Stimulated activated CD8-positive, alpha-beta memory T cell treated with anti-CD3 and anti-CD28 coated beads, Interleukin-2, amount 100 ng/mL, for 48 hours (primary cell): ENCODE measurements around the gene FAM187B.
"Not testable (repeated sequence)": the region's sequence is repeated elsewhere in the genome, so short reads cannot be mapped to it uniquely, and the experiment has no call there.

ENCODE experiments used
- DNase-seq, 2 donors: peaks; one replicate each; pipeline ENCODE4 v3.0.0-alpha.2; 2020; ENCODE audit warnings: low read depth in 2 of 2

FAM187B gene

DNA sequence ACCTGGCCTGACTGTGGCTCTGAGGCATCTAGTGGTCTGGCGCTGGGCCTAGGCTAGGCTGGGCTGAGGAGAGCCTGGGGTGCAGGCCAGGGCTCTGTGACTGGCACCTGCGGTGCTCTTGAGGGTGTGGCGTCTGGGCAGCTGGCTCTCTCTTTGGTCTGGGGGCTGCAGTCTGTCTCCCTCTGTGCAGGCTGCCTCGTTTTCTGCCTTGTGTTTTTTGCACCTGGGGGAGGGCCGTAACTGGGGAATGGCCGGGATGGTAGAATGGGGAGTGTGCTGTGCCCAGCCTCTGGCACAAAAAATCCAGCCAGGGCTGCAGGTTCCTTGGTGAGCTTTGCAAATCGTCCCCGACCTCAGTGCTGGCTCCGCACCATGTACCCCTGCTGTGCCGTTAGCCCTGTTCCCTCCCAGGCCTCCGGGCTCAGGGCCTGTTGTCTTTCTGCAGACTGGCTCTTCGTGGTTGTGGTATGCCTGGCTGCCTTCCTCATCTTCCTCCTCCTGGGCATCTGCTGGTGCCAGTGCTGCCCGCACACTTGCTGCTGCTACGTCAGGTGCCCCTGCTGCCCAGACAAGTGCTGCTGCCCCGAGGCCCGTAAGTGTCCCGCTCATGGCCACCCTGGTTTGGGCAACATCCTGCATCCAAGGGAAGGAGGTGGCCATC, 33.7 kb upstream of the FAM187B start:
- DNase-seq, result no peak

DNA sequence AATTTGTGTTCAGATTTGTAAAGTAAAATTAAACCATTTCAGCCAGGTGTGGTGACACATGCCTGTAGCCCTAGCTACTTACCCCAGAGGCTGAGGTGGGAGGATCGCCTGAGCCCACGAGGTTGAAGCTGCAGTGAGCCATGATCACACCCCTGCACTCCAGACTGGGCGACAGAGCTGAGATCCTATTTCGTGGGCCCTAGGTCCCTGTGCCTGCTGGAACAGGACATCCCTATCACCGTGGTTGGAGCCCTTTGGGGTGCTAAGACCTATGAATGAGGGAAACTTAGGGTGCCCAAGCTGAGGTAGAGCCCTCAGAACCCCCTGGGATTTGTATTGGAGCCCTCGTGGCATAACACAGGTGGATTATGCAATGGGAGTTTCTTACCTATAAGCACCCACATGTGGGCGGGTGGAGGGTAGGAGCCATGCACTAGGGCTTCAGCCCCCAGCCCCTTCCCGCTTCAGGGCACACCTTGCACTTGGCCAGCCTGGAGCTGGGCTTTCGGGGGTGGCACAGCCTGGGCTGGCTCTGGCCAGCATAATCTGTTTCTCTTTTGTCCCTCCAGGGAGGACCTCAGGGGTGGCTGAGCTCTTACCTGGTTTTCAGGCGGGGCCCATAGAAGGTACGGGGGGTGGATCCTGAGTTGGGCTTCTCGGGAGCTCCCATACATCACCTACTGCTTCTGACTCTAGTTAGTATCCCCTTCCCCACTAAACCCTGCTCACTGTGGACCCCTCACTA, 33.0 kb upstream of the FAM187B start:
- no peak for DNase-seq

DNA sequence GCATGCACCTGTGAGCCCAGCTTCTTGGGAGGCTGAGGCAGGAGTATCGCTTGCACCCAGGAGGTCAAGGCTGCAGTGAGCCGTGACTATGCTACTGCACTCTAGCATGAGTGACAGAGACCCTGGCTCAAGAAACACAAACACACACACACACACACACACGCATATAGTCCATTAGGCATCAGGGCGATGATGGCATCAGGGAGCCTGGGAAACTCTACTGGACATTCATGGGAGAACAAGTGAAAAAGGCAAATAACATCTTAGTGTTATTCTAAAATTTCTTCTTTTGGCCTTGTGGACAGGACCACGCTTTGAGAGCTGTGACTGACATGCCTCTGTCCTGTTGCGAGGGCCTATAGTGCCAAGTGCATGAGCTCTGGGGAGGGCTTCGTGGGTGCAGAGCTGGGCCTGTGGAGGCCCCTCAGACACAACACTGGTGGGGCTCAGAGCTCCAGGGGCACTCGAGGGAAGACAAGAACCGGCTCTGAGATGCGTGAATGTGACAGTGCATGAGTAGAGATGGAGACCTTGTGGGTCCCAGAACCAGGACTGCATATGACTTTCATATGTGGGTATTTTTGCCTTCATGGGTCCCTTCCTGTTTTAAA, 32.3 kb upstream of the FAM187B start:
- DNase-seq, result no peak

DNA sequence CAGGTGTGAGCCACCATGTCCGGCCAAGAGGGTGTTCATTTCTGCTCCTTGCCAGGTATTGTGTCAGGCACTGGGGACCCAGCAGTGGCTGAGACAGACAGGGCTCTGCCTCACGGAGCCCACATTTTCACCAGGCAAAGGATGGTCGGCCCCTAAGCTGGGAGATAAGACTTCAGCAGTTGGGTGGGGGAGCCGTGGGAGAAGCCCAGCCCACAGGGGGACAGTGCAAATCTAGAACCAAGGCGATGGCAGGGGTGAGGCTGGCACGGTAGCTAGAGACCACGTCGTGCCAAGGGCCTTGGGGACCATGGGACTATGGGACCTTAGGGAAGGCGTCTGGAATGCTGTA, 28.5 kb upstream of the FAM187B start:
- DNase-seq, result no peak

DNA sequence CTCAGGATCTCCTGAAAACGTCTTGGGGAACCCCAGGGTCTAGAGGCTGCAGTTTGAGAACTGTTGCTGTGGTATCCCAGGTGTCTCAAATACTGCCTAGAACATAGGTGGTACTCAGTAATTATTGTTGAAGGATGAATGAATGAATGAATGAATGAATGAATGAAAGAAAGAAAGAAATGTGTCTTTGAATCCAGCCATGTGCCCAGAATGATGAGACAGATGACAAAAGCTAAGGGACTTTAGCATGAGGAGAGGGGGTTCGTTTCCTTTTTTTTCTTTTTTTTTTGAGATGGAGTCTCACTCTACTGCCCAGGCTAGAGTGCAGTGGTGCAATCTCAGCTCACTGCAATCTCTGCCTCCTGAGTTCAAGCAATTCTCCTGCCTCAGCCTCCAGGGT, 28.0 kb upstream of the FAM187B start:
- no peak for DNase-seq

DNA sequence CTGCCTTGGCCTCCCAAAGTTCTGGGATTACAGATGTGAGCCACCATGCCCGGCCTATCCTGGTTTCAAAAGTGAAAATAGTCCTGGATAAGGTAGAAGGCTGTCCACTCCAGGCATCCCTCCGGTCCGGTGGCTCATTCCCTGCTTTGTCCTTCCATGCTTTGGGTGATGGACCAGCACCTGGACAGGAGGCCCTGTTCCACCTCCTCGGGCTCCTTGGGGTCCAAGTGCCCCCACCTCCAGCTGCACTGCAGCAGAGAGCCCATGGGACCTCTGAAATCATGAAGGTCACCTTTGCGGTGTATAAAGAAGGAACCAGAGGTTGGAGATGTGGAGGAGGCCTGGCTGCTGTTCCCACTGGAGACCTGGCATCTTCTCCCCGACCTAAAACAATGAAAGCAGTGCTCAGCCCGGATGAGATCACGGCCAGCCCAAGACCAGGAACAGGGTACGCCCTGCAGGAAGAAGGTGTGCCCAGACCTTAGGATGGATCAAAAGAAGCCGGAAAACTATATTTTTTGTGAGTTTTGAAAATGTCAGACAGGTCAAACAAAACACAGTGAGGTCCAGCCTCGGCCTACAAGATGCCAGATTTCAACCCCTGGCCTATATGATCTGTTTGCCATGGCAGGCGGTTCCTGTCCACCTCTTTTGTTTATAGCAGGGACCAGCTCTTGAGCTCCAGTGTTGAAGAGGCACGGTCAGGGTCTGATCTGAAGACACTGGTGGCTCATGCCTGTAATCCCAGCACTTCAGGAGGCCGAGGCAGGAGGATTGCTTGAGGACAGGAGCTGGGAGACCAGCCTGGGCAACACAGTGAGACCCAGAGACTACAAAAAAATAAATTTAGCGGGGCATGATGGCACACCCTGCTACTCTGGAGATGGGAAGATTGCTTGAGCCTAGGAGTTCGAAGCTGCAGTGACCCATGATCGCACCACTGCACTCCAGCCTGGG, 26.1 kb upstream of the FAM187B start:
- no peak for DNase-seq

DNA sequence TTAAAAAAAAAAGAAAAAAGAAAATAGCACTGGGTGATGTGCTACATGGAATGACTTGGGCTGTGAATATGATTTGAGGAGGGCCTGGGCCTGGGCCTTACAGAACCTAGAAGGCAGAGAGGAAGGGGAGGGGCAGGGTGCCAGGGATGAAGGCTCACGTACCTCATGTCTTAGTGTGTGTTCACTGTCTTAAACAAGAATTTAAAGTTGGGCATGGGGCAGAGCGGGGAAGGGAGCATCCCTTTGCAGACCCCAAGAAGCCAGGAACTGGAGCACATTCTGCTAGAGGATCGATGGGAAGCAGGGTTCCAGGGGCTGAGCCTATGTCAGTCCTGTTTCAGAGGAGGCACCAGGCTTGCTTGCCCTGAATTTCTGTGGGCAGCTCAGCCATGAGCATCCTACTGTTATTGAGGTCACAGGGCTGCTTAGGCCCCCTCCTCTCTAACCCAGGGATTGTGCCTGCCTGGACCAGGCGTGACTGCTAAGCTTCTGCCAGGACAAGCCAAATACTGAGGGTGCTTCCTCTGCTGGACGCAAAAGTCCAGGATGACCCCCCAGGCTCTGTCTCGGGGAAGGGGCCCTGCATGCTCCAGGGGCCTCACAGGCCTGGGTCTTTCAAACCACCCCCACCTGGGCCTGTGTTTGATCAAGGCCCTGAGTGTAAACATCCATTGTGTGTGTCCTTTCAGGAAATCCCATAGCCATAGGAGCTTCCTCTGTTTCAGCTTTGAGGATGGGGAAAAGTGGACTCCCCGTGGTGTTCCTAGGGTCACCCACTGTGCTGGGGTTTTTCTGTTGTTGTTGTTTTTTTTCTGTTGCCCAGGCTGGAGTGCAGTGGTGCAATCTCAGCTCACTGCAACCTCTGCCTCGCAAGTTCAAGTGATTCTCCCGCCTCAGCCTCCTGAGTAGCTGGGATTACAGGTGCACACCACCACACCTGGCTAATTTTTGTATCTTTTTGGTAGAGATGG, 25.1 kb upstream of the FAM187B start:
- DNase-seq, result no peak

DNA sequence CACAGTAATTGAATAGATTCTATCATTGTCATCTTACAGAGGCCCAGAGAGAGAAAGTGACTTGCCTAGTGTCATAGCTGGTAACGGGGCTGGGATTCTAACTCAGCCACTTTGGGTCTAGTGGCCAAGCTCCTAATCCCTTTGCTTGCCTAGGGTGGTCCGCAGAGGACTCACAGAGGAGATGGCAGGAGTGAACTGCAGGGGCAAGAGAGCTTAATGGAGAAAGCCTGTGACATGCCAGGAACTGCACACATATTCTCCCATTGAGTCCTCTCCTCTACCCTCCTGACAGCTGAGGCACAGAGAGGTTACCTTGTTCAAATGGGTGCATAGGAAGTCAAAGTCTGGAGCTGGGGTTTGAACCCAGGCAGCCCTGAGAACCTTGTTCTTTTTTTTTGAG, 22.9 kb upstream of the FAM187B start:
- DNase-seq, result no peak

DNA sequence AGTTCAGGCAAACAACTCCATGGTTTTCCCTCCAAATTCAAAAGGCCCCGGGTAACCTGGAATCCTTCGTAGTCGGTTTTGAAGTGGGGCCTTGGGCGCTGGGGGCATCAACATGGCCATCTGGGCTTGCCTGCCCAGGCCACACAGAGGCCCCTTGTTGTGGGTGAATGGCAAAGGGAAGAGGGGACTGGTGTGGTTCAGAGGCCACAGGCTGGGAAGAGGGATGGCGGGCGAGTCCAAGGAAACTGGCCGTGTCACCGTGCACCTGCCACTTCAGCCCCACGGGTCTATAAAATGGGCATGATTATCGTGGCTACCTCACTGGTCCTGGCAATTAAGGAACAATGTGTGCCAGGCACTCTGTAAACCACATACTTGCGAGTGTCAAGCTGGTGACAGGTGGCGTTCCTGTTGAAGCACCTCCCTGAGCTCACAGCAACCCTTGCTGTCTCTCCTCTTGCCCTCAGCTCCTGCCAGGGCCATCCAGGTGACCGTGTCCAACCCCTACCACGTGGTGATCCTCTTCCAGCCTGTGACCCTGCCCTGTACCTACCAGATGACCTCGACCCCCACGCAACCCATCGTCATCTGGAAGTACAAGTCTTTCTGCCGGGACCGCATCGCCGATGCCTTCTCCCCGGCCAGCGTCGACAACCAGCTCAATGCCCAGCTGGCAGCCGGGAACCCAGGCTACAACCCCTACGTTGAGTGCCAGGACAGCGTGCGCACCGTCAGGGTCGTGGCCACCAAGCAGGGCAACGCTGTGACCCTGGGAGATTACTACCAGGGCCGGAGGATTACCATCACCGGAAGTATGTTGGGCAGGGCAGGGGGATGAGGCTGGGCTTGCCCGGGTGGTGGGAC, 21.5 kb upstream of the FAM187B start:
- no peak for DNase-seq

DNA sequence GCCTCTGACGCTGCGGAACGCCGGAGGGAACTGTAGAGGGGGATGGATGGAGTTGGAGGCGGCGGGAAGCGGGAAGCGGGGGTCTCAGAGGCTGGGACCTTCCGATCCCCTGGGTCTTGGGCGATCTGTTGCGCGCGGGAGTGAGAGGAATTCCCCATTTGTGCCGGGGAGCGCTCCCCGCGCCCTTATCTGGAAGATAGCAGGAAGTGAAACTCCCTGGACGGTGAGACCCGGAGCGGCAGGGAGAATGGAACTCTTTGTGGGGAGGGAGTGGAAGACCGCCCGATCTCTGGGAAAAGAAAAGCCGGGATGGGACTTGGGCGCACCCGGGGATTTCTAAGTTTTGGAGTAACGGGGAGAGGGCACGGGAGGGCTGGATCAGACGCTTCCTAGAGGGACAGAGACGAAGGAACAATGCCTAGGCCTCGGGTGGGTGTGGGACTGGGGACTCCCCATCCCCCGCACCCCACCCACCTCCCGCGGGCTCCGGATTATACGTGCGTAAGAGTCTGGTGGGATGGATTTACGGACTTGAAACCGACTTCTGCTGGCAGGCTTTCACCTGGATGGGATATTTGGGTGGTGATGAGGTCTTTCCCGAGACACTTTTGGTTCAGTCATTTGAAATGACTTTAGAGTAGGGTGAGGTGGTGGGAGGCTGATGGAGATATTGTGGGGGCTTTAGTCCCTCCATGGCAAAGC, 20.8 kb upstream of the FAM187B start:
- no peak for DNase-seq

DNA sequence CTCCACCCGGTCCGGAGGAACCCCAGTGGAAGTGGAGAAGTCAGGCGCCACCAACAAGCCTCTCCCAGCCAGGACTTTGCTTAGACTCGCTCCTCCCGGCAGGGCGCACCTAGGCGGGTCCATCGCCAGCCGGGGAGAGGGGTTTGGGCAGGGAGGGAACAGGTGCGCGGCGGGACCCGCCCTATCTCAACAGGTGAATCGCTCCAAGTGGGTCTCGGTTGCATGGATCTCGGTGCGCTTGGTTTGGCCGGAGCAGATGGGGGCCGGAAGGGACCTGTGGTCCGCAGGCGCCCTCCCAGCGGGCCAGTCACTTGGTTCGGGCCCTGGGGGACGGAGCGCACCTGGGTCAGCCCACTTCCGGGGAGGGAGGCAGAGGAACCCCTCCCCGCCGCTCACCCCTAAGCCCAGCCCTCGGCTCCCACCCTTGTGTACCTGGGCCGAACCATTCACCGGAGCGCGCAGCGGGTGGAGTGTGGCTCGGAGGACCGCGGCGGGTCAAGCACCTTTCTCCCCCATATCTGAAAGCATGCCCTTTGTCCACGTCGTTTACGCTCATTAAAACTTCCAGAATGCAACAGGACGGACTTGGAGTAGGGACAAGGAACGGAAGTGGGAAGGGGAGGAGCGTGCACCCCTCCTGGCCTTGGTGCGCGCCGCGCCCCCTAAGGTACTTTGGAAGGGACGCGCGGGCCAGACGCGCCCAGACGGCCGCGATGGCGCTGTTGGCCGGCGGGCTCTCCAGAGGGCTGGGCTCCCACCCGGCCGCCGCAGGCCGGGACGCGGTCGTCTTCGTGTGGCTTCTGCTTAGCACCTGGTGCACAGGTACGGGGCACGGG, 20.0 kb upstream of the FAM187B start, which contains the start of gene LSR:
Gene LSR, plus strand, starts transcription at position 693 of the 836 bp plus-strand sequence. Its CDS starts 21 bp downstream, at position 714.
- DNase-seq, result peak; percentile 48 to 67

DNA sequence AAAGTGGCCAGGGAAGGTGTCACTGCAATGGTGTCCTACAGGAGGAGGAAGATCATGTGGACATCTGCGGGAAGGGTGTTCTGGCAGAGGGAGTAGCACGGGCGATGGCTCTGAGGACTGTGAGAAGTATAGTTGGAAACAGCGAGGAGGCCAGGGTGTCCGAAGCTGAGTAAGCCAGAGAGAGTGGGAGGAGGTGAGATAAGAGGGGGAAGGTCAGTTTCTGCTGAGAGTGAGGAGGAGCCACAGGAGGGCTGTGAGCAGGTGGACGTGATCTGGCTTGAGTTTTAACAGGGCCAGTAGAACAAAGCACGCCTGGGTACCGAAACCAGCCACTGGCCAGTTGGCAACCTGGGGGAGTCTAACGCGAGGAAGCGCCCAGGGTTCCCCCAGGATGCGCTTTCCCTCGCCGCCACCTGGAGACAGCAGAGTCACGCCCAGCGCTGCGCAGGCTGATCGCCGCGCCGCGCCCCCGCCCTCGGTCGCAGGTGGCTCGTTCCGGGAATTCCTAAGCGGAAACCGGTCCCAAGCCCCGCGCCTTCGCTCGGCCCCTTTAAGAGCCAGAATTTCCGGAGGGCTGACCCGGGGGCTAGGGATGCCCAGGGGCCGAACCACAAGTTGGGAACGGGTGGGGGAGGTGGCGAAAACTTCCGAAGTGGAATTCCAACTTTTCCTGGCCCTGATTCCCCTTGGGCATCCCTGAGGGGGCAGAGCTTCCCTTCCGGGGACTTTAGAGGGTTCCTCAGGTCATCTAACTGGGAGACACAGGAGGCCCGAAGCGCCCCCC, 19.2 kb upstream of the FAM187B start:
- peak; percentile 32 to 58 for DNase-seq

DNA sequence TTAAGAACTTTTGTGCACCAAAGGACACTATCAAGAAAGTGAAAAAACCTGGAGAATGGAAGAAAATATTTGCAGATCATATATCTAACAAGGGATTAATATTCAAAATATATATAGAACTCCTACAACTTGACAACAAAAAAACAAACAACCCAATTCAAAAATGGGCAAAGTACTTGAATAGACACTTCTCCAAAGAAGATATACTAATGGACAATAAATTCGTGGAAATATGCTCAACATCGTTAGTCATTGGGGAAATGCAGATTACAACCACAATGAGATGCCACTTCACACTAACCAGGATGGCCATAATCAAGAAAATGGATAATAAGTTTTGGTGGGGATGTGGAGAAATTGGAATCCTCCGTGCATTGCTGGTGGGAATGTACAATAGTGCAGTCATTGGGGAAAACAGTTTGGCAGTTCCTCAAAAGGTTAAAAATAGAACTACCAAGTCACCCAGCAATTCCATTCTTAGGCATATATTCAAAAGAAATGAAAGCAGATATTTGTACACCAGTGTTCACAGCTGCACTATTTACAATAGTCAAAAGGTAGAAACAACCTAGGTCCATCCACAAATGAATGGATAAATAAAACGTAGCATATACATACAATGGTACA, 18.0 kb upstream of the FAM187B start:
- DNase-seq, result no peak

DNA sequence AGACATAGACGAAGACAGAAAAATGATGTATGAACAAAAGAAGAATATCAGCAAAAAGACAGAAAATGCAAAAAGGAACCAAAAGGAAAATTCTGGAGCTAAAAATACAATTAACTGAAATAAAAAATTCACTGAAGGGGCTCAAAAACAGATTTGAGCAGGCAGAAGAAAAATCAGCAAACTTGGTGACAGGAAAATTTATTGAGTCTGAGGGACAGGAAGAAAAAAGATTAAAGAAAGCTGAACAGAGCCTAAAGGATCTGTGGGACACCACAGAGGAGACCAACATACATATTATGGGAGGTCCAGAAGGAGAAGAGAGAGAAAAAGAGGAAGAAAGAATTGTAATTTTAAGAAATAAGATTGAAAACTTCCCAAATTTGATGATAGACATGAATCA, 12.9 kb upstream of the FAM187B start:
- DNase-seq, result no peak

DNA sequence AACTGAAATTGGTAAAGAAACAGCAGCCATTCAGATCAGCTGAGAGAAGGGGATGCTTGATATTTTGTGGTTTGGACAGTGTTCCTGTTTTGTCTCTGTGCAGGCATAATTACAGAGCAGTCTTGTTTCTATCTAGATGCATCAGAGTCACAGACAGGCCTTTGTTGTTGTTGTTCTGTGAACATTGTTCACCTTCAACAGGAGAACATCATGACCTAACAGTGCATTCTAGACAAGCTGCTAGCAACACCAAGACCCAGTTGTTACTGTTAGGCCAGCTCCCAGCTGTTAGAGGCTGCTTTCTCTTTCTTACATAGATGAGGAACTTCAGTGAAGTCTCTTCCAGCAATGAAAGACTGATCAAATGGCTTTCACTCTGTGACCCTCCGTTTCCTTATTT, 11.8 kb upstream of the FAM187B start:
- DNase-seq, result no peak

DNA sequence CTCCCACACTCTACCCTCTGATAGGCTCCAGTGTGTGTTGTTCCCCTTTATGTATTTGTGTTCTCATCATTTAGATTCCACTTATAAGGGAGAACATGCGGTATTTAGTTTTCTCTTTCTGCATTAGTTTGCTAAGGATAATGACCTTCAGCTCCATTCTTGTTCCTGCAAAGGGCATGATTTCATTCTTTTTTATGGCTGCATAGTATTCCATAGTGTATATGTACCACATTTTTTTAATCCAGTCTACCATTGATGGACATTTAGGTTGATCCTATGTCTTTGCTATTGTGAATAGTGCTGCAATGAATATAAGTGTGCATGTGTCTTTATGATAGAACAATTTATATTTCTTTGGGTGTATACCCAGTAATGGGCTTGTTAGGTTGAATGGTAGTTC, 11.1 kb upstream of the FAM187B start:
- not testable (repeated sequence) for DNase-seq
